ENCODE results near the gene C2orf15. TPM values are rescaled to one million over a fixed set of nuclear protein-coding genes. Genes with fewer than 3 reads are reported as not detected.
A peak's percentile ranks its signal among the peaks of the same experiment; 100 is the strongest.
"Not testable (repeated sequence)": the region's sequence is repeated elsewhere in the genome, so short reads cannot be mapped to it uniquely, and the experiment has no call there.

C2orf15 gene
- total RNA-seq, 2 experiments from 2014 or later, result 0.37 to 0.86 TPM

- DNase-seq, result no peak
- Mint-ChIP-seq H3K9me3 (ENCODE audit: insufficient read depth) (no peaks in the 10 kb centered on the region), H3K36me3 (ENCODE audit: low read depth) (peaks cover 58% of the 10 kb centered on the region), H3K27ac (no peak overlapping the region), H3K4me3 (no peak overlapping the region), H3K4me1 (ENCODE audit: low read depth) (peaks cover 12% of the 10 kb centered on the region), H3K27me3 (ENCODE audit: low read depth) (no peaks in the 10 kb centered on the region)
- ATAC-seq, result no peak
- POLR2A ChIA-PET, result no interaction called here
- CTCF ChIA-PET, result interaction anchor here (0.6 to 3.7 kb wide), 2 partner anchors 11 to 16 kb away, joined by 3 to 23 read pairs; no protein-coding TSS in a partner anchor
Measured at GRCh38 chr2:99169534-99169933, 28.0 kb downstream of the C2orf15 start.

GRCh38 chr2:99171377-99172140 lies 30.1 kb downstream of the C2orf15 start:
- Mint-ChIP-seq H3K27me3 (ENCODE audit: low read depth) (no peaks in the 10 kb centered on the region), H3K4me1 (ENCODE audit: low read depth) (peaks cover 20% of the 10 kb centered on the region), H3K27ac (no peak overlapping the region), H3K36me3 (ENCODE audit: low read depth) (peaks cover 44% of the 10 kb centered on the region), H3K4me3 (no peak overlapping the region), H3K9me3 (ENCODE audit: insufficient read depth) (no peaks in the 10 kb centered on the region)
- ChIA-PET POLR2A (no interaction called here), CTCF (no interaction called here)
- DNase-seq (no peak), ATAC-seq (no peak)

GRCh38 chr2:99180755-99181623 lies 39.5 kb downstream of the C2orf15 start, which contains the start of the genes MITD1 and MRPL30:
MITD1 (minus strand) TSS chr2:99181058; CDS start chr2:99180981, 77 bp downstream.
MRPL30 (plus strand) TSS chr2:99181184; CDS start chr2:99186204, 5,020 bp downstream.
- POLR2A ChIA-PET, result interaction anchor here (0.5 to 1.8 kb wide), 11 partner anchors 12 to 572 kb away, joined by 3 to 23 read pairs (median 3); partner anchors contain the start of genes C2orf15, EIF5B, LIPT1 and TSGA10
- DNase-seq (peak; percentile 94), ATAC-seq (peak; percentile 91)
- peak within 1 kb of the TSS; percentile 97 for H3K4me3 Mint-ChIP-seq
- CTCF ChIA-PET, result interaction anchor here (0.6 to 2.7 kb wide), 13 partner anchors 10 to 768 kb away, joined by 3 to 17 read pairs (median 4); partner anchors contain the start of genes C2orf15, EIF5B, LIPT1 and REV1
- peaks cover 20% of the 10 kb centered on the region for H3K36me3 Mint-ChIP-seq (ENCODE audit: low read depth)
- no peaks in the 10 kb centered on the region for H3K9me3 Mint-ChIP-seq (ENCODE audit: insufficient read depth)
- H3K27ac Mint-ChIP-seq, result peak within 1 kb of the TSS; percentile 92
- H3K4me1 Mint-ChIP-seq (ENCODE audit: low read depth), result peaks cover 41% of the 10 kb centered on the region
- no peaks in the 10 kb centered on the region for H3K27me3 Mint-ChIP-seq (ENCODE audit: low read depth)

- Mint-ChIP-seq H3K27ac (peak overlapping the region; percentile 92), H3K4me3 (peak overlapping the region; percentile 97), H3K27me3 (ENCODE audit: low read depth) (no peaks in the 10 kb centered on the region), H3K36me3 (ENCODE audit: low read depth) (peaks cover 20% of the 10 kb centered on the region), H3K9me3 (ENCODE audit: insufficient read depth) (no peaks in the 10 kb centered on the region), H3K4me1 (ENCODE audit: low read depth) (peaks cover 40% of the 10 kb centered on the region)
- POLR2A ChIA-PET, result interaction anchor here (0.5 to 0.8 kb wide), 2 partner anchors 28 to 322 kb away, joined by 3 to 5 read pairs; partner anchors contain the start of genes LIPT1 and TSGA10
- ATAC-seq (no peak), DNase-seq (no peak)
- CTCF ChIA-PET, result interaction anchor here (0.8 to 2.7 kb wide), 2 partner anchors 155 to 160 kb away, joined by 4 to 17 read pairs; partner anchors contain the start of genes EIF5B and TXNDC9
Measured at GRCh38 chr2:99181624-99182000, 40.1 kb downstream of the C2orf15 start.

- H3K27ac Mint-ChIP-seq, result no peak overlapping the region
- no peaks in the 10 kb centered on the region for H3K27me3 Mint-ChIP-seq (ENCODE audit: low read depth)
- ChIA-PET POLR2A (no interaction called here), CTCF (no interaction called here)
- H3K9me3 Mint-ChIP-seq (ENCODE audit: insufficient read depth), result no peaks in the 10 kb centered on the region
- H3K4me1 Mint-ChIP-seq (ENCODE audit: low read depth), result peaks cover 33% of the 10 kb centered on the region
- ATAC-seq (no peak), DNase-seq (no peak)
- peaks cover 17% of the 10 kb centered on the region for H3K36me3 Mint-ChIP-seq (ENCODE audit: low read depth)
- H3K4me3 Mint-ChIP-seq, result no peak overlapping the region
Measured at GRCh38 chr2:99183025-99183424, 41.5 kb downstream of the C2orf15 start.

- no peak for ATAC-seq
- no peak overlapping the region for H3K4me3 Mint-ChIP-seq
- H3K27ac Mint-ChIP-seq, result no peak overlapping the region
- CTCF ChIA-PET, result interaction anchor here (0.8 to 1.5 kb wide), 5 partner anchors 11 to 305 kb away, joined by 3 to 5 read pairs (median 4); partner anchors contain the start of gene REV1
- POLR2A ChIA-PET, result no interaction called here
- H3K4me1 Mint-ChIP-seq (ENCODE audit: low read depth), result peaks cover 17% of the 10 kb centered on the region
- H3K27me3 Mint-ChIP-seq (ENCODE audit: low read depth), result no peaks in the 10 kb centered on the region
- peaks cover 18% of the 10 kb centered on the region for H3K36me3 Mint-ChIP-seq (ENCODE audit: low read depth)
- H3K9me3 Mint-ChIP-seq (ENCODE audit: insufficient read depth), result no peaks in the 10 kb centered on the region
- no peak for DNase-seq
Measured at GRCh38 chr2:99184811-99185210, 43.3 kb downstream of the C2orf15 start.

- DNase-seq, result no peak
- Mint-ChIP-seq H3K4me1 (ENCODE audit: low read depth) (peaks cover 7% of the 10 kb centered on the region), H3K27ac (no peak overlapping the region), H3K36me3 (ENCODE audit: low read depth) (peaks cover 30% of the 10 kb centered on the region), H3K9me3 (ENCODE audit: insufficient read depth) (no peaks in the 10 kb centered on the region), H3K4me3 (no peak overlapping the region), H3K27me3 (ENCODE audit: low read depth) (no peaks in the 10 kb centered on the region)
- ATAC-seq, result no peak
- ChIA-PET CTCF (no interaction called here), POLR2A (no interaction called here)
Measured at GRCh38 chr2:99187011-99187410, 45.5 kb downstream of the C2orf15 start.

DNA sequence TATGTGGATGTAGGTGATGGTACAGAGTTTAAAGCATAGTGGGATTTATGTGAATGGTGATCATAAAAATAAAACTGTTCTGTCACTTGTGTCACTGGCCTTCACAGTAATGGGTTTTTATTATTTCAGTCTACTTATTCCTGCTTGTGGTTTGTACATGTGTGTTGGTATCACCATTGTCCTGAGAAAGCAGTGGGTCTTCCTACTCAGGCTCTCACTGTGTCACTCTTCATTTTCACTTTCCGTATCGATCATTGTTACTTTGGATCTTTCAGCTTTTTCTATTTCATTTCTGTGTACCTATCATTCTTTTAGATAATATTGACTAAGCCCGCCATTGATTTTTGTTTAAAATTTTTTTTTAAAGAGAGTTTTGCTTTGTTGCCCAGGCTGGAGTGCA lies 46.9 kb downstream of the C2orf15 start:
- no peak overlapping the region for H3K27ac Mint-ChIP-seq
- H3K36me3 Mint-ChIP-seq (ENCODE audit: low read depth), result peaks cover 42% of the 10 kb centered on the region
- POLR2A ChIA-PET, result no interaction called here
- no peaks in the 10 kb centered on the region for H3K27me3 Mint-ChIP-seq (ENCODE audit: low read depth)
- ATAC-seq (no peak), DNase-seq (no peak)
- no peak overlapping the region for H3K4me3 Mint-ChIP-seq
- no peaks in the 10 kb centered on the region for H3K9me3 Mint-ChIP-seq (ENCODE audit: insufficient read depth)
- peaks cover 3% of the 10 kb centered on the region for H3K4me1 Mint-ChIP-seq (ENCODE audit: low read depth)
- CTCF ChIA-PET, result interaction anchor here (0.9 kb wide), 1 partner anchor 9 kb away, joined by 3 read pairs; no protein-coding TSS in a partner anchor

DNA sequence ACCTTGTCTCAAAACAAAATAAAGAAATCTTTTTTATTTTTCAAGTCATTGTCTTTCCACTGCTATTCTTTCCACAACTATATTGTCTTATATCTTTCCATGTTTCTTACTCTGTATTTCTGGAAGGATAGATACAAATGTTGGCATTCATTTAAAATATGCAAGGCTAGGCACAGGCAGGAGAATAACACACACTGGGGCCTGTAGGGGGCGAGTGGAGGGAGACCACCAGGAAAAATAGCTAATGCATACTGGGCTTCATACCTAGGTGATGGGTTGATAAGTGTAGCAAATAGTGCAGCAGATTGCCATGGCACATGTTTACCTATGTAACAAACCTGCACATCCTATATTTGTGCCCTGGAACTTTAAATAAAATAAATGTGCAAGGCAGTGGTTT lies 49.0 kb downstream of the C2orf15 start:
- Mint-ChIP-seq H3K27ac (no peak overlapping the region), H3K4me1 (ENCODE audit: low read depth) (no peaks in the 10 kb centered on the region), H3K9me3 (ENCODE audit: insufficient read depth) (no peaks in the 10 kb centered on the region), H3K27me3 (ENCODE audit: low read depth) (no peaks in the 10 kb centered on the region), H3K36me3 (ENCODE audit: low read depth) (peaks cover 48% of the 10 kb centered on the region), H3K4me3 (no peak overlapping the region)
- ATAC-seq (peak; percentile 36), DNase-seq (no peak)
- POLR2A ChIA-PET, result no interaction called here
- CTCF ChIA-PET, result interaction anchor here (0.8 to 1.0 kb wide), 3 partner anchors 10 to 35 kb away, joined by 3 read pairs; partner anchors contain the start of gene MITD1

DNA sequence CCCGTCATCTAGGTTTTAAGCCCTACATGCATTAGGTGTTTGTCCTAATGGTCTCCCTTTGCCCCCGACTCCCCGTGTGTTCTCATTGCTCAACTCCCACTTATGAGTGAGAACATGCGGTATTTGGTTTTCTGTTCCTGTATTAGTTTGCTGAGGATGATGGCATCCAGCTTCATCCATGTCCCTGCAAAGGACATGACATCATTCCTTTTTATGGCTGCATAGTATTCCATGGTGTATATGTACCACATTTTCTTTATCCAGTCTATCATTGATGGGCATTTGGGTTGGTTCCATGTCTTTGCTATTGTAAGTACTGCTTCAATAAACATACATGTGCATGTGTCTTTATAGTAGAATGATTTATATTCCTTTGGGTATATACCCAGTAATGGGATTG lies 50.9 kb downstream of the C2orf15 start:
- POLR2A ChIA-PET, result interaction anchor here (1.7 kb wide), 1 partner anchor 12 kb away, joined by 3 read pairs; no protein-coding TSS in a partner anchor
- H3K4me3 Mint-ChIP-seq; H3K9me3 Mint-ChIP-seq (ENCODE audit: insufficient read depth); H3K4me1 Mint-ChIP-seq (ENCODE audit: low read depth); H3K27me3 Mint-ChIP-seq (ENCODE audit: low read depth); ATAC-seq; H3K27ac Mint-ChIP-seq; DNase-seq; CTCF ChIA-PET: not testable (repeated sequence)
- H3K36me3 Mint-ChIP-seq (ENCODE audit: low read depth), result peaks cover 52% of the 10 kb centered on the region

GRCh38 chr2:99198103-99198841 lies 56.8 kb downstream of the C2orf15 start:
- CTCF ChIA-PET, result interaction anchor here (1.4 to 1.9 kb wide), 2 partner anchors 10 to 40 kb away, joined by 3 to 4 read pairs; no protein-coding TSS in a partner anchor
- Mint-ChIP-seq H3K9me3 (ENCODE audit: insufficient read depth) (no peaks in the 10 kb centered on the region), H3K4me3 (no peak overlapping the region), H3K27ac (no peak overlapping the region), H3K4me1 (ENCODE audit: low read depth) (peaks cover 3% of the 10 kb centered on the region), H3K27me3 (ENCODE audit: low read depth) (no peaks in the 10 kb centered on the region), H3K36me3 (ENCODE audit: low read depth) (peaks cover 20% of the 10 kb centered on the region)
- ATAC-seq, result no peak
- no peak for DNase-seq
- POLR2A ChIA-PET, result no interaction called here

Data from activated CD8-positive, alpha-beta T cell treated with anti-CD3 and anti-CD28 coated beads, Interleukin-2, amount 10 ng/mL, durations not matched to agents 7 days and 5 days (primary cell).